Keratinocyte (primary cell): ENCODE results near the gene THUMPD3. TPM values are rescaled to one million over a fixed set of nuclear protein-coding genes. Genes with fewer than 3 reads are reported as not detected.

Experiments
- DNase-seq: peaks from one replicate; pipeline ENCODE4 v3.0.0-alpha.2; 2011; ENCODE audit warnings: low read depth, missing footprints, low spot score
- FAIRE-seq: peaks from 2 replicates; lab custom pipeline; 2011; peaks lifted over from hg19 to GRCh38; lab: Jason Lieb, UNC
- H2AFZ ChIP-seq: 2 replicates; pipeline ENCODE4 v1.6.0; 2012; ENCODE audit warnings: low read length, control low read depth, inconsistent platforms; ENCODE audit not compliant: control insufficient read depth
- H3K27ac ChIP-seq: 2 replicates; pipeline ENCODE4 v1.5.1; 2011; ENCODE audit warnings: low read length; ENCODE audit not compliant: control insufficient read depth, insufficient read depth
- H3K27me3 ChIP-seq: 3 replicates; pipeline ENCODE4 v1.6.0; 2011; ENCODE audit warnings: low read length; ENCODE audit not compliant: control insufficient read depth, insufficient read depth; ENCODE audit errors: extremely low read depth
- H3K36me3 ChIP-seq, 2 experiments: 2 replicates in 1 of 2; 3 replicates in 1 of 2; pipeline ENCODE4 v1.5.1; 2011; ENCODE audit warnings: low read length in 2 of 2, mild to moderate bottlenecking in 1 of 2; ENCODE audit not compliant: control insufficient read depth in 2 of 2, insufficient read depth in 2 of 2; ENCODE audit errors: extremely low read depth in 1 of 2
- H3K4me1 ChIP-seq: 3 replicates; pipeline ENCODE4 v1.5.1; 2011; ENCODE audit warnings: low read length; ENCODE audit not compliant: control insufficient read depth, insufficient read depth; ENCODE audit errors: extremely low read depth
- H3K4me2 ChIP-seq: 3 replicates; pipeline ENCODE4 v1.6.0; 2011; ENCODE audit warnings: low read depth, low read length; ENCODE audit not compliant: control insufficient read depth, insufficient read depth; ENCODE audit errors: extremely low read depth
- H3K4me3 ChIP-seq, 3 experiments: fragments of 200-600 bp in 1 of 3; sonication (generic) in 1 of 3; 2 replicates in 2 of 3; 3 replicates in 1 of 3; pipeline ENCODE4 v1.5.1; 2011 to 2016; ENCODE audit warnings: low read length in 3 of 3, mild to moderate bottlenecking in 3 of 3, control low read depth in 2 of 3, inconsistent platforms in 1 of 3, low read depth in 1 of 3, mixed read lengths in 1 of 3, mixed run types in 1 of 3, moderate library complexity in 1 of 3; ENCODE audit not compliant: control insufficient read depth in 2 of 3, insufficient read depth in 2 of 3; ENCODE audit errors: extremely low read depth in 1 of 3
- H3K79me2 ChIP-seq: 2 replicates; pipeline ENCODE4 v1.6.0; 2012; ENCODE audit warnings: low read length; ENCODE audit not compliant: control insufficient read depth, insufficient read depth
- H3K9ac ChIP-seq: 3 replicates; pipeline ENCODE4 v1.6.0; 2011; ENCODE audit warnings: low read length; ENCODE audit not compliant: control insufficient read depth, insufficient read depth; ENCODE audit errors: extremely low read depth
- H3K9me1 ChIP-seq: 3 replicates; pipeline ENCODE4 v1.6.0; 2011; ENCODE audit warnings: low read length; ENCODE audit not compliant: control insufficient read depth, insufficient read depth; ENCODE audit errors: extremely low read depth
- H3K9me3 ChIP-seq: 2 replicates; pipeline ENCODE4 v1.5.1; 2012; ENCODE audit warnings: low read depth, low read length; ENCODE audit not compliant: control insufficient read depth
- H4K20me1 ChIP-seq: 3 replicates; pipeline ENCODE4 v1.6.0; 2011; ENCODE audit warnings: low read length; ENCODE audit not compliant: control insufficient read depth, insufficient read depth; ENCODE audit errors: extremely low read depth
- EZH2 ChIP-seq: IDR thresholded peaks from one replicate; pipeline ENCODE4 v1.6.1; 2012; ENCODE audit warnings: inconsistent platforms, mild to moderate bottlenecking, low read length, moderate library complexity
- dilution Hi-C: fragments of 300-500 bp; cut with MboI; formaldehyde crosslinking; loops from one replicate; pipeline ENCODE4 v1.7.0; 2020; ENCODE audit warnings: low sequenced_read_pairs; ENCODE audit not compliant: extremely low pct_ligation_motif_present
- polyA plus RNA-seq, 5 experiments: library from polyadenylated mRNA; depleted of rRNA in 3 of 5; stranded (reverse) in 3 of 5; stranded (forward) in 1 of 5; unstranded in 1 of 5; fragments of >200 nt; gene quantifications; 1 replicate in 1 of 5; 2 replicates in 3 of 5; 3 replicates in 1 of 5; pipeline versions ENCODE4 v1.2.1 to v1.2.3, GENCODE V29; 2011 to 2012; ENCODE audit warnings: missing spikeins in 2 of 5, low read depth in 1 of 5, low replicate concordance in 1 of 5
- TF ChIP-seq, protein P1 (sequence below), 3 experiments: IDR thresholded peaks in 1 of 3; conservative IDR thresholded peaks in 1 of 3; optimal IDR thresholded peaks in 1 of 3; 2 replicates in 2 of 3; 3 replicates in 1 of 3; pipeline versions ENCODE3 to v1.5.1; 2011; ENCODE audit warnings: low read length in 3 of 3, mild to moderate bottlenecking in 3 of 3, moderate library complexity in 2 of 3, control low read depth in 1 of 3, inconsistent platforms in 1 of 3; ENCODE audit not compliant: insufficient read depth in 2 of 3; ENCODE audit errors: extremely low read depth in 1 of 3

The THUMPD3 gene
- polyA plus RNA-seq, 1 donor (not counting 4 experiments of a cell fraction or from before 2014, with no cell fraction given): 59.8 TPM

DNA sequence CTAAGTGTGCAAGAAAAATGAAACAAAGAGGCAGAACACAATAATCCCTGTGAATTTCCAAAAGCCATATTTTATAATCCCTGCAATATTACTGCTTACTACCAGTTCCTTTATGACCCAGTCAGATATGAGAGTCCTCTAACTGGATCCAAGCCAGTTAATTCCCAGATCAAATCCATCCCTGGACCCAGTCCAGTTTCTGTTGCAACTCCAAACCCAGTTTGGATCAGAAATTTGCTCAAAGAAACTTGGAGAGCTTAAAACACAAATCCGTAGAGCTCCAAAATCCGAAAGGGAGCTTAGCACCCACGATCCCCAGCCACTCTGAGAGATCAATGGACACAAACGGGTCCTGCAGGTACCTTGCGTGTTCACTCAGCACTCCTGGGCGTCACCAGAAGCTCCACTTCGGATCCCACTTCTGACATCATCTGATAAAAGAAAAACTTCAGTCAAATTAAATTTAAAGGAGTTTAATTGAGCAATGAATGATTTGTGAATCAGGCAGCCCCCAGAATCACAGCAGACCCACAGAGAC is 32.6 kb upstream of the THUMPD3 start:
- Histone ChIP-seq H3K4me2 (no peak overlapping the region), H3K4me3 (no peak overlapping the region), H3K36me3 (no peaks in the 10 kb centered on the region), H3K79me2 (no peaks in the 10 kb centered on the region), H3K9ac (no peak overlapping the region), H3K4me1 (no peaks in the 10 kb centered on the region), H3K27me3 (no peaks in the 10 kb centered on the region), H3K27ac (no peak overlapping the region), H3K9me1 (no peaks in the 10 kb centered on the region), H4K20me1 (no peaks in the 10 kb centered on the region), H3K9me3 (peaks cover 3% of the 10 kb centered on the region), H2AFZ (no peak overlapping the region)
- FAIRE-seq (no peak), DNase-seq (no peak)
- dilution Hi-C loops: no loop called here
- no peak for TF ChIP-seq EZH2
- TF ChIP-seq, protein P1, sequence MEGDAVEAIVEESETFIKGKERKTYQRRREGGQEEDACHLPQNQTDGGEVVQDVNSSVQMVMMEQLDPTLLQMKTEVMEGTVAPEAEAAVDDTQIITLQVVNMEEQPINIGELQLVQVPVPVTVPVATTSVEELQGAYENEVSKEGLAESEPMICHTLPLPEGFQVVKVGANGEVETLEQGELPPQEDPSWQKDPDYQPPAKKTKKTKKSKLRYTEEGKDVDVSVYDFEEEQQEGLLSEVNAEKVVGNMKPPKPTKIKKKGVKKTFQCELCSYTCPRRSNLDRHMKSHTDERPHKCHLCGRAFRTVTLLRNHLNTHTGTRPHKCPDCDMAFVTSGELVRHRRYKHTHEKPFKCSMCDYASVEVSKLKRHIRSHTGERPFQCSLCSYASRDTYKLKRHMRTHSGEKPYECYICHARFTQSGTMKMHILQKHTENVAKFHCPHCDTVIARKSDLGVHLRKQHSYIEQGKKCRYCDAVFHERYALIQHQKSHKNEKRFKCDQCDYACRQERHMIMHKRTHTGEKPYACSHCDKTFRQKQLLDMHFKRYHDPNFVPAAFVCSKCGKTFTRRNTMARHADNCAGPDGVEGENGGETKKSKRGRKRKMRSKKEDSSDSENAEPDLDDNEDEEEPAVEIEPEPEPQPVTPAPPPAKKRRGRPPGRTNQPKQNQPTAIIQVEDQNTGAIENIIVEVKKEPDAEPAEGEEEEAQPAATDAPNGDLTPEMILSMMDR (optimal IDR thresholded peaks at IDR 0.05 in 1 of 3, IDR thresholded peaks at IDR 0.05 in 1 of 3, conservative IDR thresholded peaks at IDR 0.05 in 1 of 3; ENCODE audit: extremely low read depth in 1 of 3, insufficient read depth in 2 of 3, low read length in 3 of 3): no peak

DNA sequence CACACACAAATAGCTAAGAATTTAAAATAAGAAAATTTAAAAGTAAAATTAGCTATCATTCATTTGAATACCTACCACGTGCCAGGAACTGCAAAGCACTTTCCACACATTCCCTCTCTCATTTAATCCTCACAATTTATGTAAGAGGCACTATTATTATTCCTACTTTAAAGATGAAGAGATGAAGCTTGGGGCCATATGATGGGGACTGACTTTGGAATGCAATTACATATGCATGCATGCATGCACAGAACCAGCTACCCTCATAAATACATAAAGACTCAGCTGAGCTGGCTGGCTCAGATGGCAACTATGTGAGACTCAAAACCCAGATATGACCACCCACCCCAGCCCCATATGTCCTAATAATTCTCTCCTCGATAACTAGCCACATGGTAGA is 31.7 kb upstream of the THUMPD3 start:
- no peak overlapping the region for H3K9ac ChIP-seq
- no peak overlapping the region for H2AFZ ChIP-seq
- no peaks in the 10 kb centered on the region for H3K9me1 ChIP-seq
- TF ChIP-seq, protein P1 (optimal IDR thresholded peaks at IDR 0.05 in 1 of 3, IDR thresholded peaks at IDR 0.05 in 1 of 3, conservative IDR thresholded peaks at IDR 0.05 in 1 of 3; ENCODE audit: extremely low read depth in 1 of 3, insufficient read depth in 2 of 3, low read length in 3 of 3): no peak
- TF ChIP-seq EZH2: no peak
- no peaks in the 10 kb centered on the region for H4K20me1 ChIP-seq
- no peaks in the 10 kb centered on the region for H3K79me2 ChIP-seq
- no peaks in the 10 kb centered on the region for H3K4me1 ChIP-seq
- H3K9me3 ChIP-seq: peaks cover 3% of the 10 kb centered on the region
- FAIRE-seq (no peak), DNase-seq (no peak)
- H3K4me3 ChIP-seq: no peak overlapping the region
- no peak overlapping the region for H3K4me2 ChIP-seq
- dilution Hi-C loops: no loop called here
- H3K27ac ChIP-seq: no peak overlapping the region
- H3K36me3 ChIP-seq: no peaks in the 10 kb centered on the region
- no peaks in the 10 kb centered on the region for H3K27me3 ChIP-seq
